ENCODE results near the gene PHF2.

The PHF2 gene

DNA sequence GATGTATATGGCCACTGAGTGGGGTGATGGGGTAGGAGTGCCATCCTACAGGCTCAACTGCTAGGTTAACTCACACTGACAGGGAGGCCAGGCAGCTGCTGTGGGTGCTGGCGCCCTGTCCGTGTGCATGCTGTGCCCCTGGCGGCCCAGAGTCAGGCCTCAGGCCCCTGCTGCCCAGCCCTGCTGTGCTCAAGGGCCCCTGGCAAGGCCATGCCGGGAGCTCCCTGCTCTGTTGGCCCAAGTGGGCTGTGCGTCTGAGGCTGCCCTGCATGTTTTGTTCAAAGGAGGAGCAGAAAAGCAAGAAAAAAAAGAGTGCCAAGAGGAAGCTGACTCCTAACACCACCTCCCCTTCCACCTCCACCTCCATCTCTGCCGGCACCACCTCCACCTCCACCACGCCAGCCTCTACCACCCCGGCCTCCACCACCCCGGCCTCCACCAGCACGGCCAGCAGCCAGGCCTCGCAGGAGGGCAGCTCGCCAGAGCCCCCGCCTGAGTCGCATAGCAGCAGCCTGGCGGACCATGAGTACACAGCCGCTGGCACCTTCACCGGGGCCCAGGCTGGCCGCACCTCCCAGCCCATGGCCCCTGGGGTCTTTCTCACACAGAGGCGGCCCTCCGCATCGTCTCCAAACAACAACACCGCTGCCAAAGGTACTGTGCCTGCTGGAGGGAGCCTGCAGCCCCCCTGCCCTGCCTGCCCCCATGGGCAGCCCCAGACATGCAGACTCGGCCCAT is 100.1 kb downstream of the PHF2 start:
- in situ Hi-C loops (cut with MboI; ENCODE audit: low sequenced_read_pairs), result loop anchor here (25.0 kb wide), 1 partner anchor 286 kb away; the partner anchor contains the start of gene BARX1

DNA sequence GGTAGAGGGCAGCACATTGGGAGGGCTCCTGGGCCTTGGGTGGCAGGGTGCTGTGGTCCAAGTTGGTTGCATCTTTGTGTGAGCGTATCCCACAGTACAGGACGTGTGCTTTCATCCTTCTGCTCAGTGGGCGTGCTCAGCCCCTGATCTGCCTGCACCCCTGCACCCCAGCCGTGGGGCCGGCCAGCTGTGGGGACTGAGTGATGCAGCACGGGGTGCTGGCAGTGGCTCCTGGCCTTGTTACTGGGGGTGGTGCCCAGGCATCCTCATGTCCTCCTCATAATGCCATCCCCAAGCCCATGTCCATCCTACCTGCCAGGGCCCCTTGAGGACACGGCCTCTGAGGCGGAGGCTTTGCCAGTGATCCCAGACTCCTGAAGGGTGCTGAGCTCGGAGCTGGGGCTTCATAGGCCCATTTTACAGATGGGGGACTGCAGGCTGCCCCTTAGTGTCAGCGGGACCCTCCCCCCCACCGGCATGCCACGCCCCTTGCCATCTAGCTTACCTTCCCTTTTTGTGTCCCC is 100.7 kb downstream of the PHF2 start:
- in situ Hi-C loops (cut with MboI; ENCODE audit: low sequenced_read_pairs), result loop anchor here (25.0 kb wide), 1 partner anchor 285 kb away; the partner anchor contains the start of gene BARX1

DNA sequence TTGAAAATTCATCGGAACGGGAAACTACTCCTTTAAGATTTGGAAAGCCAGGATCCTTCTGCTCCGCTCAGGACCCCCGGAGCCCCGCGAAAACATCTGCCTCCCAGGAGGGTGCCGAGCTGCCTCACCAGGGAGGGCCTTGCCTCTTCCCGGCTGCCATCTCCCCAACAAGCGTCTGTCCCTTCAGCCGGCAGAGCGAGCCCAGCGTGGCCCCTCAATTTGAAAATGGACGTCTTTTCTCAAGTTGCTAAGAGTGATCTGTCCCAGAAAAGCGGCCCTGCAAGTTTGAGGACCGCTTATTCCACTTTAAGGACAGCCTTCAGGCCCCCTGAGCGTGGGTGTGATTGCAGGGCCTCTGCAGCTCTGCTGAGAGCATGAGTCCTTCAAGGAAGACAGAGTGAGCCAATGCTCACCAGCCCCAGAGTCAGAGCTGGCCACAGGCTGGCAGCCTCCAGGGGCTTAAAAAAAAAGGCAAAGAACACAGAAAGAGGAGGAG is 101.3 kb downstream of the PHF2 start:
- in situ Hi-C loops (cut with MboI; ENCODE audit: low sequenced_read_pairs), result loop anchor here (25.0 kb wide), 1 partner anchor 285 kb away; the partner anchor contains the start of gene BARX1

DNA sequence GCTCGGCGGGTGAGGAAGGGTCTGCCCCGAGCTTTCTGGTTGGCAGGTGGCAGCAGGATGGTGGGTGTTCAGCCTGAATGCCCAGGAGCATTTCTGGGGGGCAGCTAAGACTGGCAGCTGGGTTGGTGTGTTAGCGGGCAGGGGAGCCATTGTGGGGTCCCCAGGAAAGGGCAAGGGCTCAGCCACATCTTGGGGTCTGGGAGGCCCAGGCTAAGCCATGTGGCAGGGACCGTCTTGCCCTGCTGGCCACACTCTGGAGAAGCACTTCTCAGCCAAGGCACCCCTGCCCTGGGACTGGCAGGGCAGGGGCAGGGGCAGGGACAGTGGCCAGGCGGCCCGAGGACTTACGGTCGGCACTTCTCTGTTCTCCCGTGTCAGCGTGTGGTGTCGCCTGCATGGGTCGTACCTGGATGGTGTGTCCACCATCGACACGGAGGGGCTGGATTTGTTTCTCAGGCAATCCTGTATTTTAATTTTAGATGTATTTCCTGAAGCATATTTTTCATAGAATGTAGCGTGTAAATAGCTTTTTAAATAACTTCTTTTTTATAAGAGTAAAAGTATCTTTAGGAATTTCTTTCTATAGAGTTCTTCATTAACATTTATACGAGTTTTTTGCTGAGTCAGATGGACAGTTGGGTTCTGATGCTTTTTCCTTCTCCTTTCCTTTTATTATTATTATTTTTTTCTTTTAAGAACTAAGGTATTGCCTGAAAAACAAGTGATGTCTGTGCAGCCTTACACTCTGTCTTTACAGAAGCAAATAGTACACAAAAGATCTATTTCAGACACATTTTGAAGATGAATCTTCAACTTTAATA is 102.0 kb downstream of the PHF2 start:
- in situ Hi-C loops (cut with MboI; ENCODE audit: low sequenced_read_pairs), result loop anchor here (25.0 kb wide), 1 partner anchor 284 kb away; the partner anchor contains the start of gene BARX1

DNA sequence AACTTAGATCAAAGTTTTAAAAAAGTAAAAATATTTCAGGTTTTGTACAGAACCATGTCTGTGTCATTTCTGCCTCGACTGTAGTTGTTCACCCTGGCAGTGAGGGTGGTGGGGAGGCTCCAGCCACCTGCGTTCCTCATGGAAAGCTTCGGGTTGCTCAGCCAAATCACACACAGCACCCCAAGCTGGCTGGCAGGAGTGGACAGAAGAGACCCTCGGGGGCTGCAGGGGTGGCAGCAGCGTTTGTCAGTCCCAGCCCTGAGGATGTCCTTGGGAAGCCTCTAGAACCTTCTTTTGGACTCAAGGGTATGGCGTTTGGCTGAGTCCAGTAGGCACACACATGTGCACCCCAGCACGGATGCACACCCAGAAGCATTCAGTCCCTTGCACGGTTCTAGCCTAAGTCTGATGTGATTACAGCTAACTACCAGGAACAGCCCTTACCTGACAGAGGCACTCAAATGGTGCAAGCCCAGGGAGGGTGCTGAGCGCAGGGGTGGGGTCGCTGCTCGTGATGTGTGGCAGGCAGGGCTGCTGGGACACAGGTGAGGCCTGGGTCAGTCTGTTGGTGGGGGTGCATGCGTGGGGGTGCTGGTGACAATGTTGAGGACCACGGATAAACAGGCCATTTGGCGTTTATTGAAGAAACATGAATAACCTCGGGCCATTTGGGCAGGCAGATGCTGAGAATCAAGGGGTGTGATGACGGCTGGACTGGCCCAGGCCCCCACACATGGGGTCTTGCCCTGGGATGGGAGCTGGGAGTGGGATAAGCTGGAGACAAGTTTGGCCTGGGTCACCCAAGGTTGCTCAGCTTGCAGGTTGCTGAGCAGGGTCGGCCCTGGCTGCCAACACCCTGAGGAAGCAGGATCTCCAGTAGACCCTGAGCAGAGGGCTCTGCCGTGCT is 103.4 kb downstream of the PHF2 start:
- in situ Hi-C loops (cut with MboI; ENCODE audit: low sequenced_read_pairs), result loop anchor here (25.0 kb wide), 1 partner anchor 283 kb away; the partner anchor contains the start of gene BARX1

DNA sequence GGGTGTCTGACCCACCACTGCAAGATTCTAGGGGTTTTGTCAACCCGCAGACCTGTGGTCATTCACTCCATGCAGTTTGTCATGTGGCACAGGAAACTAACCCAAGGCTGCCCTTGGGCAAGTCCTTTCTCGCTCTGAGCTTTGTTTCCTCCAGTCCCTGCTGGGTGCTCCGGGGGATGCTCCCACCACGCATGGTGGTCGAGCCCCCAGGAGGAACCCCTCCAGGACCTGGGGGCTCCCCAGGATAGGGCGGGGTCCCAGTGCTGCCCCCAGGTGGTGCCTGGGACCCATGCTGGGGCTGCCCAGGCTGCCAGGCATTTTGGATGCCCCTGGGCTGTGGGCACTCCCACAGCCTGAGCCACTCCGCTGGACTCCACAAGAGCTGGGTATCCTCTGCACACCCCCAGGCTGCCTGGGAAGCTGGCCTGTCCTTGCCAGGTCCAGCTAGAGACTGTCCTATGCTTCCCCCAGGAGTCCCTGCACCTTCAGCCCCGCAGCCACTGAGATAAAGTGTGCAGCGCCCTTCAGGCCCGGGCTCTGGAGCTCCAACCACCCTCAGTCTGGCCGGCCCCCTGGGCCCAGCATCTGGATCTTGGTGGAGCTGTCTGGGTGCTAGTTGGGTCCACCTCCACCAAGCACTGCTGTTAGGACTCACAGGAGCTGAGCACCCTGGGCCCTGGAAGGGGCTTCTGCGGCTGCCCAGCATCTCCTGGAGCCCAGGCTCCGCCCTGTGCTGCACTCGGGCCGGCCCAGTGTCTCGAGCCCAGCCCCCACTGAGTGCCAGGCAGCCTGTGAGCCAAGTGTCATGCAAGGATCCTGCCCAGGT is 104.3 kb downstream of the PHF2 start:
- in situ Hi-C loops (cut with MboI; ENCODE audit: low sequenced_read_pairs), result loop anchor here (25.0 kb wide), 1 partner anchor 282 kb away; the partner anchor contains the start of gene BARX1

DNA sequence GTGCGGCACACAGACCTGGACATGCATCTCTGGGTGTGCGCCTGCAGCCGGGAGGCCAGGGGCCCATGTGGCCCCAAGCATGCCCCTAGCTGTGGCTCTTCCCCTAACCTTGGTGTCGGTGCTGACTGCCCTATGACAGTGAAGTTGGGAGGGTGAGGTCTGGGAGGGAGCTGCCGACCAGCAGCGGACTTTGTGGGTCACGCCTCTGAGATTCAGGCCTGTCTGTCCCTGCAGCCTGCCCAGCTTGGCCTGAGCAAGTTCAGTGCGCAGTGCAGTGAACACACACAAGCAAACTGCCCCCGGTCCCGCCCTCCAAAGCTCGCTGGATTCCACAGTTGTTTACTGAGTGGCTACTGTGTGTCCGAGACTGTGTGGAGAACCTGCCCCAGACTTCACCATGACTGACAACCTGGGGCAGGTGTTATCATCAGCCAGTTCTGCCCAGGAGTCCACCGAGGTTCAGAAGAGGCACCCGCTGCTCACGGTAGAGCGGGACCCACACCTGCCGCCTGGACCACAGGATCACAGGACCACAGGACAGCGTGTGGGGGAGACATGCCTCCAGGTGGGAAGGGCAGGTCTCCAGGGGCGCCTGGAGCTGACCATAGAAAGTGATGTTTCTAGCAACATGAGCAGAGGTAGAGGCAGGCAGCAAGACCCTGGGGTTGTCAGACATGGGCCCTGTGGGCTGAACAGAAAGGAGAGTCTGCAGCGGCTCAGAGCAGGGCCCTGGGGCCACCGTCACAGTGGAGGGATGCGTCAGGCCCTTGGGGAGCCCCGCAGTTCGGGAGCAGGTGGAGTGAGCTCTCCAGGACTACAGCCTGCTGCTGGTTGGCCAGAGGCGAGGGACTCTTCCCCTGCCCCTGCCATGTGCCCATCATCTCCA is 105.1 kb downstream of the PHF2 start:
- in situ Hi-C loops (cut with MboI; ENCODE audit: low sequenced_read_pairs), result loop anchor here (25.0 kb wide), 1 partner anchor 281 kb away; the partner anchor contains the start of gene BARX1

DNA sequence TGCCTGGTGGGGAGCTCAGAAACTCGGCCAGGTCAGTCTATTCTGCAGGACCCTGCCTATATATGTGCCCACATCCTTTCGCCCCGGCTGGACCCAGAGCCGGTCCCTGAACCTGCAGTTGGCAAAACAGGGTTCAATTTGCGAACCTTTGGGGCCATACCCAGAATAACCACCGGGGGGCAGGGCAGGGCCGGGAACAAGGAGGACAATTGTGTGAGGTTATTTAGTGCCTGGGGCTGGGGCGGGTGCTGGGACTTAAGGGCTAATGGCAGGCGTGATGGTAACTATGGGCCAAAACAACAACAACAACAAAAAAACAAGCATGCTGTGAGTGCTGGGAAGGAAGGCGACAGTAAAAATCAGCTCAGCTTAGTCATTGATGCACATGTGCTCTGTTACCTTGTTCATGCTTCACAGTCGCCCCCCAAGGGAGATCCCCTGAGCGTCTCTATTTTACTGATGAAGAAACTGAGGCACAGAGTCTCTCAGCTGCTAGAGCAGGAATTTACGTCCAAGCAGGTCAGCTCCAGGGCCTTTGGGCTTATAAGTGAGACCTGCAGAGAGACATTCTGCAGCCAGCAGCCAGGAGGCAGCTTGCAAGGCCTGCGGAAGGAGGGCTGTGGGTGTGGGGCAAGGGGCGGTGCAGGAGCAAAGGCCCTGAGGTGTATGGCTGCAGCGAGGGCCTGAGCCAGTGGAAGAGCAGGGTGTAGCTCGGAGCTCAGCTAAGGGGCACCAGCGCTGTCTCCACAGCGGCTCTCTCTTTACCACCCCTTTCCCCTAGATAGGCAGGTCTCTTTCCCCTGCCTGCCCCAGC is 106.0 kb downstream of the PHF2 start:
- in situ Hi-C loops (cut with MboI; ENCODE audit: low sequenced_read_pairs), result loop anchor here (25.0 kb wide), 1 partner anchor 280 kb away; the partner anchor contains the start of gene BARX1

DNA sequence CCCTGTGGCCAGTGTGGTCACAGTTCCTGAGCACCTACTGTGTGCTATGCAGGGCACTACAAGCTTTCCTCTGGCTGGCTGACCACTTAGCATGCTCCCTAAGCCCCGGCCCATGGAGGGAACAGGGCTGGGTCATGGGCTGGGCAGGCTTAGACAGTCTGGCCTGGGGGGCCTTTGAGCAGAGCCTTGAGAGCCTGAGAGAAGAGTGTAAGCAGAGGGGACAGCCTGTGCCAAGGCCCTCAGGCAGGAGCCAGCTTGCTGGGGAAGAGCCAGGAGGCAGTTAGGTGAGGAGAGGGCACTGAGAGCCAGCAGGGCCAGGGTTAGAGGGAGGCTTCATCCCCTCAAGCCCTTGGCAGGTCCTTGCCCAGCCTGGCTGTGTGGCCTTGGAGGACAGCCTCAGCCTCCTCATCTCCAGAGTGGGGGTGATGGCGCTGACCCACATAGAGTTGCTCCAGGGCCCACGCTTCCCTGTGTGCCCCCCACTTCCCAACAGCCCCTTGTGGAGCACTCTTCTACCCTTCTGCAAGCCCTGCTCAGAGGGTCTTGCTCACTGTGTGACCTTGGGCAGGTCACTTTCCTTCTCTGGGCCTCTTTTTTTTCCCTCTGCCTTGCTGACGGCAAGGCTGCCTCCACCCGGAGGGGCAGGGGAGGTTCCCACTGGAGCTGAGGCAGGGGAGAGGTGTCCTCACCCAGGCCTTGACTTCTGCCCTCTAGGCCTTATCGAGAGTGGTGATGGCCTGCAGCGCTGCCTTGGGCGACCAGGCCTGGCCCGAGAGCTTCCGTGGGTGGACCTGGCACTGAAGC is 107.1 kb downstream of the PHF2 start:
- in situ Hi-C loops (cut with MboI; ENCODE audit: low sequenced_read_pairs), result loop anchor here (25.0 kb wide), 1 partner anchor 279 kb away; the partner anchor contains the start of gene BARX1

DNA sequence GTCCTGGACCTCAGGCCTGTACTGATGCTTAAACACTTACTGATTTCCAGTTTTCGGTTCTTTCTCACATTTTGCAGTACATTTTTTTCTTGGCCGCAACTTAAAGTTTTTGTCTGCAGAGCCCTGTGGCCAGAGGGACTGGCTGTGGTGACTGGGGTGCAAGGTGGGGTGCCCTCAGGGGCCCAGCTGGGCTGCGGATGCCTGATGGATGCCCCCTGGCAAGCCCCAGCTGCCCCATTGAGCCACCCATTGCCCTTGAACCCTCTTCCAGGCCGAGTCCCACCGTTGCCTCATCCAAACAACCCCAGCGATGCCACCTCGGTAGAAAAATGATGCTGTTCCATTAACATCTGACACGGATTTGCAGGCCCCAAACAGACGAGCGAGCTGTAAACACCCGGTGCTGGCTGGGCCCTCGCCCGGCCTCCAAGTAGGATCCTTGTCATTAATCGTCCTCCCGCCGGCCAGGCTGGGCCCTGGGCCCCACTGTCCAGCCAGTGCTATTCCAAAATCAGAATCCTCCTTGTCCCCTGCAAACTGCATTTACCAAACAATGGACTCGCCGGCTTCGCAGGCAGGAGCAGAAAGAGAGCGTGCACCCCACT is 107.9 kb downstream of the PHF2 start:
- in situ Hi-C loops (cut with MboI; ENCODE audit: low sequenced_read_pairs), result loop anchor here (25.0 kb wide), 1 partner anchor 278 kb away; the partner anchor contains the start of gene BARX1

DNA sequence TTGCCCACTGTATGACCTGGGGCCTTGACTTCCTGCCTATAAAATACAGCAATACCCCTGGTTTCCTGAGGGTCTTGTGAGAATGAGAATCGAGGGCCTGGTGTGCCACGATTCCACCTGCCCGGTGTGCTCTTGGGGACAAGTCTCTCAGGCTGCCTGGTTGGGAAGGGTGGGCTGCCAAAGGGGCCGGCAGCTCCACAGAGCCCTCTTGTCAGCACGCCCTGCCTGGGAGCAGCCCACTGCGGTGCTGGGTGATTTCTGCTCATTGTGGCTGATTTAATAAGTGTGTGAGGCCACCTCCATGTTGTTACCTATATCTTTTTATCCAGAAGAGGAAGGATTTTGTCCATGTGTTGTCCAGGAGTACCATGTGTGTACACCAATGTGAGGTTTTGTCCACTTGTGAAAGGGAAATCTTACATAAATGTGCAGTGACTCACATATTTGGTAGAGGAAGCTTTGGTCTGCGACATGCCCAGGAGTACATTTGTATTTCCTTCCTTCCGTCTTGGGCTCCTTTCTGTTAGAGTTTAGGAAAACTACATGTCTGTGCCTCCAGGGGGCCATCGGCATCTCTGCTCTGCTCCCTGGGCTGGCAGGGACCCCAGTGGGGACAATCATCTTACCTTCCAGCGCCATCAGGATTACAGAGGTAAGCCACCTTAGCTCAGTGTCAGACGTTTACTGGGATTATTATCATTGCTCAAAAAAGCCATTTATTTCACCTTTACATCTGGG is 108.6 kb downstream of the PHF2 start:
- in situ Hi-C loops (cut with MboI; ENCODE audit: low sequenced_read_pairs), result loop anchor here (25.0 kb wide), 1 partner anchor 277 kb away; the partner anchor contains the start of gene BARX1

DNA sequence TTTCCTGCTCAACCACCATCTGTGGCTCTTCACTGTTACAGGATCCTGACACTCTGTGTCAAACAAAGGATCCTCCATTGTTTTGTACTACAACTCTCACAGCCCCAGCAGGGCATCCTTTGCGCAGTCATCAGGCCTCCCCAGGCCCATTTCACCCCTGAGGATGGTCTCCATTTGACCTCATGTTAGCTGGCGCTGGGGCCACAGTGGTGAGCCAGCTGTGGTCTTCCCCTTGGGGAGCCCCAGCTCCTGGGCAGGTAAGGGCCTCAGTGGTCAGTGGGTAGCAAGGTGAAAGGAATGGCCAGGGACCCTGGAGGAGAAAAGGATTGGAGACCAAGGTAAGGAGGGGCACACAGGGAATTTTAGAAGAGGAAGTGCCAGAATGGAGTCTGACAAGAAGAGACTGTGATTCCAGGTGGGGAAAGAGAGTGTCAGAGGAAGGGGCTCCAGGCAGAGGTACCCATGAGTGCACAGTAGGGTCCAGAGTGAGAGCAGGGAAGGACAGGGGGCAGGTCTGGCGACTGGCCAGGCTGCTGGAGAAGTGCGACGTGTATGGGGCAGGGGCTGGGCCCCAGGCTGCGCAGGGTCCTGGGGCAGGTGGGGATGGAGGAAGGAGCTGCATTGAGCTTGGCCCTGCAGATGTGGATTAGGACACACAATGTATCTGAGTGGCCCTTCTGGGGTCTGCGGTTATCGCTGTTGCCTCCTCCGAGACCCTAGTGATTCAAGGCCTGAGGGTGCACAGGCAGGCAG is 109.9 kb downstream of the PHF2 start:
- in situ Hi-C loops (cut with MboI; ENCODE audit: low sequenced_read_pairs), result loop anchor here (25.0 kb wide), 1 partner anchor 276 kb away; the partner anchor contains the start of gene BARX1

DNA sequence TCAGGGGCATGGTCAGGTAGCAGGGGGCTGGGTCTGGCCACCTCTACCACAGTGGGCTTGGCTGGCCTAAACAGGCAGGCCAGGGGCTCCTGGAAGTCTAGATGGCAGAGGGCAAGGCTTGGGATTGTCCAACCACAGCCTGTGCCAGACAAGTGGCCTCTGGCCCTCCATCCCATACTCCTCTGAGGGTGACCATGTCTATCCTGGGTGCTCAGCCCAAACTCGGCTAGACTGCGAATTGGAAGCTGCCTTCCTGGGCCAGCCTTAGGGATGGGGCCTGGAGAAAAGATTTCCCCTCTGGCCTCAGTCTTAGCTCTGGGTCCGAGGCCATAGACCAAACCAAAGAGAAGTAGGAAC is 110.5 kb downstream of the PHF2 start:
- in situ Hi-C loops (cut with MboI; ENCODE audit: low sequenced_read_pairs), result loop anchor here (25.0 kb wide), 1 partner anchor 275 kb away; the partner anchor contains the start of gene BARX1

DNA sequence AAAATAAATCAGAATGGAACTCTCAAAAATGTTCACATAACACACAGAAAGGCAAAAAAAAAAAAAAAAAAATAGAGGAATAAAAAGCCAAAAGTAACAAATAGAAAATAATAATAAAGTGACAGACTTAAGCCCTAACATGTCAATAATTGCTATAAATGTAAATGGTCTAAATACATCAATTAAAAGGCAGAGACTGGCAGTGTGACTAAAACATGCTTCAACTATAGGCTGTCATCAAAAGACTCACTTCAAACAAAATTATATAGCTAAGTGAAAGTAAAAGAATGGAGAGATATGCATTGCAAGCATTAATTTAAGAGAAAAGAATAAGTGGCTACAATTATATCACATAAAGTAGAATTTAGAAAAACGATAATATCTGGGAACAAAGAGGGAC is 114.2 kb downstream of the PHF2 start:
- in situ Hi-C loops (cut with MboI; ENCODE audit: low sequenced_read_pairs), result loop anchor here (25.0 kb wide), 1 partner anchor 272 kb away; the partner anchor contains the start of gene BARX1

Measured in HL-60/S4 treated with retinoic acid at 250 ng/mL for 4 days and 3 days (cell line).